IMR-90 (cell line): ENCODE data around the gene KMT2A. TPM values are rescaled to one million over a fixed set of nuclear protein-coding genes. Genes with fewer than 3 reads are reported as not detected.

Experiments used
- ATAC-seq: fragments of 200-7000 bp; cut with Tn5 transposase; 2 replicates; pipeline ENCODE4 v1.9.1; 2020; ENCODE audit warnings: low read depth, mild to moderate bottlenecking, moderate library complexity
- BruUV-seq: library from RNA; stranded (reverse); fragments of 400-500 nt; replicated peaks from 2 replicates; lab custom pipeline; 2021; lab: Mats Ljungman, UMichigan
- CTCF ChIA-PET: fragments of 300-600 bp; formaldehyde crosslinking; extraction: SDS; loops from one replicate; lab custom pipeline; 2021; ENCODE audit warnings: antibody characterized with exemption; lab: Yijun Ruan, JAX
- POLR2A ChIA-PET: fragments of 300-600 bp; sonication (Branson Sonifier 250); formaldehyde crosslinking; loops from one replicate; lab custom pipeline; 2022; ENCODE audit warnings: antibody characterized with exemption; ENCODE audit not compliant: unreplicated experiment; lab: Charles Lee
- DNase-seq: peaks from one replicate; pipeline ENCODE4 v3.0.0; 2013
- H2AFZ ChIP-seq: replicated peaks from 2 replicates; pipeline ENCODE3; 2013; ENCODE audit warnings: low read length, mild to moderate bottlenecking; ENCODE audit not compliant: poor library complexity
- H2AK5ac ChIP-seq: 2 replicates; pipeline ENCODE4 v1.6.1; 2013; ENCODE audit warnings: low read depth, low read length, inconsistent platforms
- H2AK9ac ChIP-seq: replicated peaks from 2 replicates; pipeline ENCODE3; 2013; ENCODE audit warnings: mild to moderate bottlenecking, low read depth, low read length, moderate library complexity; ENCODE audit not compliant: poor library complexity
- H2BK120ac ChIP-seq: 2 replicates; pipeline ENCODE4 v1.6.1; 2013; ENCODE audit warnings: low read depth, low read length, inconsistent platforms
- H2BK15ac ChIP-seq: 3 replicates; pipeline ENCODE4 v1.6.1; 2013; ENCODE audit warnings: low read depth, low read length, inconsistent platforms
- H2BK20ac ChIP-seq: 2 replicates; pipeline ENCODE4 v1.6.1; 2013; ENCODE audit warnings: low read depth, mild to moderate bottlenecking, inconsistent platforms, low read length, moderate library complexity
- H2BK5ac ChIP-seq: 2 replicates; pipeline ENCODE4 v1.6.1; 2013; ENCODE audit warnings: mild to moderate bottlenecking, low read depth, low read length, inconsistent platforms; ENCODE audit not compliant: poor library complexity, severe bottlenecking
- H3K14ac ChIP-seq: replicated peaks from 2 replicates; pipeline ENCODE4 v1.6.1; 2013; ENCODE audit warnings: low read depth, low read length, inconsistent platforms
- H3K18ac ChIP-seq: 2 replicates; pipeline ENCODE4 v1.6.1; 2013; ENCODE audit warnings: low read depth, low read length, control low read depth
- H3K23ac ChIP-seq: 2 replicates; pipeline ENCODE4 v1.6.1; 2013; ENCODE audit warnings: low read depth, low read length, inconsistent platforms
- H3K27ac ChIP-seq: 2 replicates; pipeline ENCODE4 v1.5.1; 2013; ENCODE audit warnings: mild to moderate bottlenecking, control low read depth, low read length; ENCODE audit not compliant: insufficient read depth
- H3K27me3 ChIP-seq: 2 replicates; pipeline ENCODE4 v1.6.1; 2013; ENCODE audit warnings: low read length; ENCODE audit not compliant: control insufficient read depth, insufficient read depth
- H3K36me3 ChIP-seq: 2 replicates; pipeline ENCODE4 v1.6.1; 2013; ENCODE audit warnings: low read length, mixed read lengths; ENCODE audit not compliant: control insufficient read depth, insufficient read depth
- H3K4ac ChIP-seq: 2 replicates; pipeline ENCODE4 v1.6.1; 2013; ENCODE audit warnings: low read depth, low read length, inconsistent platforms
- H3K4me1 ChIP-seq: 2 replicates; pipeline ENCODE4 v1.6.1; 2013; ENCODE audit warnings: low read length, mixed read lengths; ENCODE audit not compliant: control insufficient read depth, insufficient read depth
- H3K4me2 ChIP-seq: 2 replicates; pipeline ENCODE4 v1.6.1; 2013; ENCODE audit warnings: low read depth, mild to moderate bottlenecking, control low read depth, low read length, moderate library complexity
- H3K4me3 ChIP-seq: 2 replicates; pipeline ENCODE4 v1.5.1; 2013; ENCODE audit warnings: low read depth, mild to moderate bottlenecking, control low read depth, low read length, moderate library complexity; ENCODE audit not compliant: insufficient read depth
- H3K56ac ChIP-seq: 2 replicates; pipeline ENCODE4 v1.6.1; 2013; ENCODE audit warnings: low read length, inconsistent platforms; ENCODE audit not compliant: insufficient read depth; ENCODE audit errors: extremely low read depth
- H3K79me1 ChIP-seq, 2 experiments: 2 replicates each; pipeline ENCODE4 v1.6.1; 2013; ENCODE audit warnings: low read length in 2 of 2, inconsistent platforms in 1 of 2, low read depth in 1 of 2
- H3K9ac ChIP-seq: 2 replicates; pipeline ENCODE4 v1.6.1; 2013; ENCODE audit warnings: low read depth, low read length, control low read depth
- H3K9me1 ChIP-seq: 2 replicates; pipeline ENCODE4 v1.6.1; 2013; ENCODE audit warnings: low read length, inconsistent platforms; ENCODE audit not compliant: insufficient read depth
- H3K9me3 ChIP-seq: 2 replicates; pipeline ENCODE4 v1.6.1; 2013; ENCODE audit warnings: low read length; ENCODE audit not compliant: control insufficient read depth, insufficient read depth
- H4K20me1 ChIP-seq: 2 replicates; pipeline ENCODE4 v1.6.1; 2013; ENCODE audit warnings: low read length, inconsistent platforms; ENCODE audit not compliant: insufficient read depth
- H4K5ac ChIP-seq: 2 replicates; pipeline ENCODE4 v1.6.1; 2013; ENCODE audit warnings: mild to moderate bottlenecking, low read depth, low read length, control low read depth
- H4K8ac ChIP-seq, 2 experiments: 2 replicates each; pipeline ENCODE4 v1.6.1; 2013; ENCODE audit warnings: low read depth in 2 of 2, low read length in 2 of 2, control low read depth in 1 of 2, inconsistent platforms in 1 of 2
- H4K91ac ChIP-seq: 2 replicates; pipeline ENCODE4 v1.6.1; 2013; ENCODE audit warnings: low read depth, low read length, inconsistent platforms; ENCODE audit not compliant: insufficient read depth
- BHLHE40 ChIP-seq: fragments of 150-350 bp; IDR thresholded peaks from 2 replicates; pipeline ENCODE4 v1.6.1; 2016; ENCODE audit warnings: mild to moderate bottlenecking, low read depth, low read length
- CHD1 ChIP-seq: IDR thresholded peaks from 2 replicates; pipeline ENCODE4 v1.6.1; 2012; ENCODE audit warnings: low read depth, low read length, improper control_type of control experiment
- FOS ChIP-seq: fragments of 150-350 bp; IDR thresholded peaks from 2 replicates; pipeline ENCODE4 v1.6.1; 2016; ENCODE audit warnings: low read depth, low read length
- MAZ ChIP-seq: IDR thresholded peaks from 2 replicates; pipeline ENCODE4 v1.6.1; 2012; ENCODE audit warnings: low read depth, mild to moderate bottlenecking, low read length, improper control_type of control experiment, moderate library complexity, borderline replicate concordance
- MXI1 ChIP-seq: IDR thresholded peaks from 2 replicates; pipeline ENCODE4 v1.6.1; 2012; ENCODE audit warnings: low read depth, mild to moderate bottlenecking, low read length, moderate library complexity, borderline replicate concordance
- NFE2L2 ChIP-seq: fragments of 150-350 bp; IDR thresholded peaks from 2 replicates; pipeline ENCODE4 v1.6.1; 2016; ENCODE audit warnings: low read depth, mild to moderate bottlenecking, low read length
- POLR2A ChIP-seq: IDR thresholded peaks from 2 replicates; pipeline ENCODE4 v1.6.1; 2012; ENCODE audit warnings: mild to moderate bottlenecking, low read depth, low read length
- RAD21 ChIP-seq: IDR thresholded peaks from 2 replicates; pipeline ENCODE4 v1.6.1; 2012; ENCODE audit warnings: low read length, improper control_type of control experiment
- RCOR1 ChIP-seq: IDR thresholded peaks from 2 replicates; pipeline ENCODE4 v1.6.1; 2012; ENCODE audit warnings: mild to moderate bottlenecking, low read length, improper control_type of control experiment; ENCODE audit not compliant: insufficient replicate concordance
- RFX5 ChIP-seq: IDR thresholded peaks from 2 replicates; pipeline ENCODE4 v1.8.0; 2012; ENCODE audit warnings: low read depth, mild to moderate bottlenecking, low read length, moderate library complexity
- SMC3 ChIP-seq: fragments of 150-350 bp; IDR thresholded peaks from 2 replicates; pipeline ENCODE4 v1.6.1; 2016; ENCODE audit warnings: low read depth, mild to moderate bottlenecking, antibody characterized with exemption, low read length, moderate library complexity
- WGBS, 2 experiments: methylation state at CpG; one replicate each; pipeline versions ENCODE4 v1.1.5 to v1.1.7; 2013; ENCODE audit warnings: missing lambda C conversion rate in 2 of 2; ENCODE audit not compliant: insufficient read length in 1 of 2; ENCODE audit errors: extremely low coverage in 2 of 2; 5-methylcytosine and 5-hydroxymethylcytosine counted together
- dilution Hi-C: fragments of 300-500 bp; cut with HindIII; formaldehyde crosslinking; loops from one replicate; pipeline ENCODE4 v1.14.3; 2018; ENCODE audit warnings: low sequenced_read_pairs; ENCODE audit not compliant: unreplicated experiment
- in situ Hi-C: fragments of 300-500 bp; cut with MboI; formaldehyde crosslinking; loops from 3 replicates; pipeline ENCODE4 v1.14.3; 2019; ENCODE audit warnings: low sequenced_read_pairs, inconsistent platforms, mixed read lengths
- intact Hi-C: fragments of 100-400 bp; cut with micrococcal nuclease; formaldehyde crosslinking; loops from 2 replicates; pipeline ENCODE4 v1.10.0; 2022
- polyA plus RNA-seq, 3 experiments: library from polyadenylated mRNA; depleted of rRNA; stranded (reverse); fragments of >200 nt; gene quantifications; 2 replicates each; pipeline ENCODE4 v1.2.3, GENCODE V29; 2012; ENCODE audit warnings: low replicate concordance in 1 of 3
- total RNA-seq: library from RNA; depleted of rRNA; stranded (reverse); fragments of >200 nt; gene quantifications from 2 replicates; pipeline ENCODE4 v1.2.3, GENCODE V29; 2012
- TF ChIP-seq, protein P1 (sequence below): conservative IDR thresholded peaks from 2 replicates; pipeline ENCODE4 v1.5.1; 2012; ENCODE audit warnings: mild to moderate bottlenecking, low read depth, low read length, improper control_type of control experiment
- TF ChIP-seq, protein P2 (sequence below): fragments of 150-350 bp; IDR thresholded peaks from 2 replicates; pipeline ENCODE4 v1.6.1; 2016; ENCODE audit warnings: low read depth, mild to moderate bottlenecking, low read length, moderate library complexity, borderline replicate concordance
- TF ChIP-seq, protein P3 (sequence below): fragments of 150-350 bp; IDR thresholded peaks from 2 replicates; pipeline ENCODE4 v1.6.1; 2017; ENCODE audit warnings: mild to moderate bottlenecking, antibody characterized with exemption, low read length, low read depth

KMT2A gene
- total and polyA plus RNA-seq, 2 of the 4 experiments (the other 2 are of a cell fraction): 18.2 to 21.1 TPM

DNA sequence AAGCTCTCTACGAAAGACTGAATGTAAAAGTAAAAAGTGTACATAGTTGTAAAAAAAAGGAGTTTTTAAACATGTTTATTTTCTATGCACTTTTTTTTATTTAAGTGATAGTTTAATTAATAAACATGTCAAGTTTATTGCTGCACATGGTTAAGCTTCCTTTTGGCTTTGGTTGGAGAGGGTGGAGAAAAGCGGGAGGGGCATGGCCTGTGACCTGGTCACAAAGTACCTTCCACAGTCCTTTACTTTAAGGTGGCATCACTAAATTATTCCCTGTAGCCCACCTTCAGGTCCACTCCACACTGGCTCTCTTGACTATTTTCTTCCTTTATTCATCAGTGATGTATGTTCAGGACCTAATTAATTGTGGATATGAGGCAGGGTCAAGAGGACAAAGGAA lies 90.4 kb downstream of the KMT2A start (continued):
- TF ChIP-seq, protein P1, sequence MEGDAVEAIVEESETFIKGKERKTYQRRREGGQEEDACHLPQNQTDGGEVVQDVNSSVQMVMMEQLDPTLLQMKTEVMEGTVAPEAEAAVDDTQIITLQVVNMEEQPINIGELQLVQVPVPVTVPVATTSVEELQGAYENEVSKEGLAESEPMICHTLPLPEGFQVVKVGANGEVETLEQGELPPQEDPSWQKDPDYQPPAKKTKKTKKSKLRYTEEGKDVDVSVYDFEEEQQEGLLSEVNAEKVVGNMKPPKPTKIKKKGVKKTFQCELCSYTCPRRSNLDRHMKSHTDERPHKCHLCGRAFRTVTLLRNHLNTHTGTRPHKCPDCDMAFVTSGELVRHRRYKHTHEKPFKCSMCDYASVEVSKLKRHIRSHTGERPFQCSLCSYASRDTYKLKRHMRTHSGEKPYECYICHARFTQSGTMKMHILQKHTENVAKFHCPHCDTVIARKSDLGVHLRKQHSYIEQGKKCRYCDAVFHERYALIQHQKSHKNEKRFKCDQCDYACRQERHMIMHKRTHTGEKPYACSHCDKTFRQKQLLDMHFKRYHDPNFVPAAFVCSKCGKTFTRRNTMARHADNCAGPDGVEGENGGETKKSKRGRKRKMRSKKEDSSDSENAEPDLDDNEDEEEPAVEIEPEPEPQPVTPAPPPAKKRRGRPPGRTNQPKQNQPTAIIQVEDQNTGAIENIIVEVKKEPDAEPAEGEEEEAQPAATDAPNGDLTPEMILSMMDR: no peak
- no peak for TF ChIP-seq RAD21

DNA sequence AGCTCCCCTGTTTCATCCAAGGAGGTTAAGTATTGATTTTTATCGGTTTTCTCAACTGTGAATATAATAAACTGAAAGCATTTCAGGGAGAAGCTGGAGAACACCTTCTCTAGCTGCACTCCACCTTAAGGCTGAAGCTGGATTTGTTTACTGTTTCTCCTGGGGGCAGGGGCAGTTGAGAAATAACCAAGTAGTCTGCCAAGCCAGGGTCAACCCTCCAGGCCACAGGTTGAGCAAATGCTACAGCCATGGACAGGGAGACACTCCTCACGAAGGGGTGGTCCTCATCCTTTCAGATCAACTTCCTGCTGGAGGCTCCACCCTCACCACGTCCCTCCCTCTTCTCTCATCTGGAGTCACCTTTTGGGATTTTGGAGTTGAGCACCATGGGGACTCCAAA lies 90.8 kb downstream of the KMT2A start, which contains the start of gene TTC36:
TTC36 (plus strand) TSS at position 366 of the 400 bp plus-strand sequence; CDS start at position 387, 21 bp downstream.
- Histone ChIP-seq H2AFZ (no peak within 1 kb of the TSS), H4K5ac (no peak within 1 kb of the TSS), H3K27me3 (no peaks in the 10 kb centered on the region), H3K56ac (no peak within 1 kb of the TSS), H3K9me1 (no peaks in the 10 kb centered on the region), H3K14ac (no peak within 1 kb of the TSS), H2AK9ac (peak within 1 kb of the TSS; percentile 33), H2BK5ac (no peak within 1 kb of the TSS), H3K27ac (no peak within 1 kb of the TSS), H4K8ac (no peak within 1 kb of the TSS), H4K91ac (no peak within 1 kb of the TSS), H3K9me3 (no peaks in the 10 kb centered on the region), H3K23ac (no peak within 1 kb of the TSS), H2BK15ac (no peak within 1 kb of the TSS), H3K36me3 (peaks cover 25% of the 10 kb centered on the region), H3K18ac (no peak within 1 kb of the TSS), H3K4me1 (peaks cover 2% of the 10 kb centered on the region; the same call in 1 of the 2 replicates), H3K9ac (no peak within 1 kb of the TSS), H3K4me3 (no peak within 1 kb of the TSS), H3K4ac (no peak within 1 kb of the TSS), H2BK120ac (no peak within 1 kb of the TSS), H4K20me1 (peaks cover 7% of the 10 kb centered on the region; the same call in 1 of the 2 replicates), H3K79me1 (peaks cover 0 to 24% of the 10 kb centered on the region in 2 experiments; a peak in 3 of 4 replicates), H2BK20ac (no peak within 1 kb of the TSS), H2AK5ac (no peak within 1 kb of the TSS), H3K4me2 (no peak within 1 kb of the TSS)
- DNase-seq (no peak), ATAC-seq (no peak)
- CTCF ChIA-PET: no interaction called here
- POLR2A ChIA-PET: no interaction called here
- dilution Hi-C loops: no loop called here
- intact Hi-C loops: no loop called here
- no TSS peak for BruUV-seq
- in situ Hi-C loops: no loop called here
- whole genome bisulfite sequencing, 2 experiments: no CpG with 5 or more reads among the region's 3 CpGs
- TF ChIP-seq CHD1 (no peak), SMC3 (no peak), POLR2A (no peak), BHLHE40 (no peak), MXI1 (no peak), FOS (no peak), NFE2L2 (no peak), RFX5 (no peak), RCOR1 (no peak), MAZ (no peak)
- TF ChIP-seq, protein P2, sequence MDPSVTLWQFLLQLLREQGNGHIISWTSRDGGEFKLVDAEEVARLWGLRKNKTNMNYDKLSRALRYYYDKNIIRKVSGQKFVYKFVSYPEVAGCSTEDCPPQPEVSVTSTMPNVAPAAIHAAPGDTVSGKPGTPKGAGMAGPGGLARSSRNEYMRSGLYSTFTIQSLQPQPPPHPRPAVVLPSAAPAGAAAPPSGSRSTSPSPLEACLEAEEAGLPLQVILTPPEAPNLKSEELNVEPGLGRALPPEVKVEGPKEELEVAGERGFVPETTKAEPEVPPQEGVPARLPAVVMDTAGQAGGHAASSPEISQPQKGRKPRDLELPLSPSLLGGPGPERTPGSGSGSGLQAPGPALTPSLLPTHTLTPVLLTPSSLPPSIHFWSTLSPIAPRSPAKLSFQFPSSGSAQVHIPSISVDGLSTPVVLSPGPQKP: no peak
- TF ChIP-seq, protein P3, sequence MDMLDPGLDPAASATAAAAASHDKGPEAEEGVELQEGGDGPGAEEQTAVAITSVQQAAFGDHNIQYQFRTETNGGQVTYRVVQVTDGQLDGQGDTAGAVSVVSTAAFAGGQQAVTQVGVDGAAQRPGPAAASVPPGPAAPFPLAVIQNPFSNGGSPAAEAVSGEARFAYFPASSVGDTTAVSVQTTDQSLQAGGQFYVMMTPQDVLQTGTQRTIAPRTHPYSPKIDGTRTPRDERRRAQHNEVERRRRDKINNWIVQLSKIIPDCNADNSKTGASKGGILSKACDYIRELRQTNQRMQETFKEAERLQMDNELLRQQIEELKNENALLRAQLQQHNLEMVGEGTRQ: no peak
